Stimulated activated CD8-positive, alpha-beta memory T cell treated with anti-CD3 and anti-CD28 coated beads, Interleukin-12 subunit alpha, Interleukin-12 subunit beta, amount 100 ng/mL, for 1 hour (primary cell): ENCODE measurements around the gene SULF2.

ENCODE experiments used
- DNase-seq: peaks from one replicate; pipeline ENCODE4 v3.0.0-alpha.2; 2020; ENCODE audit warnings: low read depth

Gene SULF2

GRCh38 chr20:47711046-47711752 lies 74.1 kb downstream of the SULF2 start:
- no peak for DNase-seq

- DNase-seq = no peak
Measured at GRCh38 chr20:47710665-47711045, 74.6 kb downstream of the SULF2 start.

DNA sequence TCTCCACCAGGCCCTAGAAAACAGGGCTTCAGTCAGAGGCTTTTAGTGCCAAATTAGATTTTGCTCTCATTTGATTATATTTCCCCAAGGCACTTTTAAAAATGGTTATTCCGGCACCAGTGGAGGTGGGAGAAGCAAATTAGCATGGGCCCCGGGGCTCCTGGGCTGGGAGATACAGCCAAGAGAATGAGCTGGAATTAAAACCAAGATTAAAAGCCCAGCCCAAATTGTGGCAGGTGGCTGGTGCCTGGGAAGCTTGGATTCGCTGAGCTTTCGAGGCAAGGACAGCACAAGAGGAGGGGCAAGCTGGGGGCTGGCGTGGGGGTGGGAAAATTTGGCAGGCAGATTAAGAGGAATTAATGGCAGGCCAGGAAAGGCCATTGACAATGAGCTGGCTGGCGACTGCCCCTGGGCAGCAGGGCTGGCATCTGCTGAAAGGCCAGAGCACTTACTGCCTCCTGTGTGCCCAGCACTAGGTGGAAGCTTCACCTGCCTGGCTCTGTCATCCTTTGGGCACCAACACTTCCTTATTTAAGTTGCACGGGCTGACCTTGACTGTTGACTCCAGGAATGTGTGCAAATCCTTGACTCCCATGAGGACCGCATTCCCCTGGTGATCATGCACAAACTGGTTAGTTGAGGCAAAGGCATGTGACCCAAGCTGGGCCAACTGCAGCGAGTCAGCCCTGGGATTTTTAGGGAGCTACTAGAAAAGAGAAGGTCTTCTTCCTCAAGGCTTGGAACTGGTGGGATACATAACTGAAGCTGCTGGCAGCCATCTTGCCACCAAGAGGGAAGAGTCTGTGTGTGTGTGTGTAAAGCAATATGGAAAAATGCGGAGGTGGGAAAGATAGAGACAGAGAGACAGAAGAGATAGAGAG lies 76.1 kb downstream of the SULF2 start:
- DNase-seq = no peak

DNA sequence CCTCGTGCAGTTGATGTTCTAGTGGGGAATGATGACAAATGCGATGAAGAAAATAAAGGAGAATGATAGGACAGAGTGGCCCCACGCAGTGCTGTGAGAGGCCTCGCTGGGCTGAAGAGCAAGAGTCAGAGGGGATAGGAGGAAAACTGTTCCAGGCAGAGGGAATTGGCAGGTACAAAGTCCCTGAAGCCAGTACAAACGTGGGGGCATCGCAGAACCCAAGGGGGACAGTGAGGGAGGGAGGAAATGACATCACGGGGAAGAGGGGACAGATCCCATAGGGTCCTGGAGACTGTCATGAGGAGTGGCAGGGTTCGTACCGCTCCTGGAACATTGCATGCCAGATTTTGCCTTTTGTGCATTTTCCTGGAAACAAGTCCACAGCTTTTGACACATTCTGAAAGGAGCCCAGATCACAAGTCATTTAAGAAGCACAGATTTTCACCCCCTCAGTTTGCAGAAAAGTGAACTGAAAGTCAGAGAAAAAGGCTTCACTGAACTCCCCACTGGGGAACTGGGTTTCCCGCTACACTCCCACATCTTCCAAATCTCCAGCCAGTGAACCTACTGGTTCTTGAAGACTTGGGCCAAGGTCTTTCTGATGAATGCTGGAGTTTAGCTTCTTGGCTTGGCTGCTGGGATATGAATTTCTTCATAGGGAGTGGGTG lies 77.0 kb downstream of the SULF2 start:
- no peak for DNase-seq

GRCh38 chr20:47706345-47706744 lies 78.9 kb downstream of the SULF2 start:
- DNase-seq = no peak

DNA sequence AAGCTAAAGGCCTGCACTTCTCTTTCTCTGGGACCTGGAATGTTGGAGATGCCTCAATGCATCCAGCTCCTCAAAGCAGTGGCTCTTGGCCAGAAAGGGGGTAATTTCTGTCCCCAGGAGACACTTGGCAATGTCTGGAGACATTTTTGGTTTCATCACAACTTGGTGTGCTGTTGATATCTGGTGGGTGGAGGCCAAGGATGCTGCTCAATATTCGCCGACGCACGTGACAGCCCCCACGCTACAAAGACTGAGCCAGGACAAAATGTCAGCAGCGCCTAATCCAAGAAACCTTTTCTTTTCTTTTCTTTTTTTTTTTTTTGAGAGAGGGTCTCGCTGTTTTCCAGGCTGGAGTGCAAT lies 79.8 kb downstream of the SULF2 start:
- no peak for DNase-seq

- no peak for DNase-seq
Measured at GRCh38 chr20:47704746-47705496, 80.4 kb downstream of the SULF2 start.

GRCh38 chr20:47703748-47704147 lies 81.5 kb downstream of the SULF2 start:
- DNase-seq = no peak

DNA sequence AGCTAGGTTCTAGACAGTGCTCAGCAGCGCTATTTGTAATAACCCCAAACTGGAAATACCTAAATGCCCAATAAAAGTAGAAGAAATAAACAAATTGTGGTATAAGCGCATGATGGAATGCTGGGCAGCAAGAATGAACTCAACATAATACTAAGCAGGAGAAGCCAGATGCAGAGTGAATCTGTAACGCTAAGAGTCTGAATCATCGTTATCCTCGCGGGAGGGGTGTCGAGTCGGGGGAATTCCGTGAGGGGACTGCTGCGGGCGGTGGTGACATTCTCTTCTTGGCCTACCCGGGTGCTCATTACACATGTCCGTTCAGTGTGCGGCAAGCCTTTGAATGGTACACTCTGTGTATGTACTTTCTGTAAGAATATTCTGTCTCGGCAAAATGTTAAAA lies 83.7 kb downstream of the SULF2 start:
- DNase-seq = no peak

DNA sequence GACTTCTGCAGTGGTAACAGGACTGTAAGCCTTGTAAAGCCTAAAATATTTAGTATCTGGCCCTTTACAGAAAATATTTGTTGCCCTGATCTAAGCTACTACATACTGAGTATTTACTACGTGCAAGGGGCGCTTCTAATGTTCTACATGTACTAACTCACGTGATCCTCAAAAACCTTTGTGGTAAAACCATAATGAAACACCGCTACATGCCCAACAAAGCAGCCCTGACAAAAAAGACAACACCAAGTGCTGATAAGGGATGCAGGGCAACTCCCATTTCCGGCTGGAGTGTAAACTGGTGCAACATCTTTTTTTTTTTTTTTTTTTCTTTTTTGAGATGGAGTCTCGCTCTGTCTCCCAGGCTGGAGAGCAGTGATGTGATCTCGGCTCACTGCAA lies 85.0 kb downstream of the SULF2 start:
- DNase-seq = no peak

GRCh38 chr20:47699818-47700217 lies 85.5 kb downstream of the SULF2 start:
- no peak for DNase-seq

GRCh38 chr20:47698142-47698541 lies 87.1 kb downstream of the SULF2 start:
- no peak for DNase-seq

DNA sequence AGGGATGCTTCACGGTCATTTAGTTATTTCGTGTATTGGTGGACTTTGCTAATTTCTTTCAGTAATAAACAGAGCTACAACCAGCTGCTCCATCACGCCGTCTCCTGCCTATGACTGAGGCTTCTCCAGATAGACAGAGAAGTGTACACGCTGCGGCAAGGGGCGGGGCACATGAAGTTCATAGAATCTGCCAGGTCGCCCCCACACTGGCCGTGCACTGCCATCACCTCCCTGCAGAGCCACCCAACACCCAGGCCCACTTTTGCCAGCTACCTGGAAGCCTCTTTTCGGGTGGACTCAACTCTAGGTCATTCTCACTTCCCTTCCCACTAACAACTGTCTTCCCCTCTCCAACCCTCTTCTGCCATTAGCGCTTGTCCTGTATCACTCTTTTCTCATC lies 88.4 kb downstream of the SULF2 start:
- no peak for DNase-seq

- DNase-seq = no peak
Measured at GRCh38 chr20:47694021-47694818, 91.1 kb downstream of the SULF2 start.

- no peak for DNase-seq
Measured at GRCh38 chr20:47691625-47692024, 93.7 kb downstream of the SULF2 start.

DNA sequence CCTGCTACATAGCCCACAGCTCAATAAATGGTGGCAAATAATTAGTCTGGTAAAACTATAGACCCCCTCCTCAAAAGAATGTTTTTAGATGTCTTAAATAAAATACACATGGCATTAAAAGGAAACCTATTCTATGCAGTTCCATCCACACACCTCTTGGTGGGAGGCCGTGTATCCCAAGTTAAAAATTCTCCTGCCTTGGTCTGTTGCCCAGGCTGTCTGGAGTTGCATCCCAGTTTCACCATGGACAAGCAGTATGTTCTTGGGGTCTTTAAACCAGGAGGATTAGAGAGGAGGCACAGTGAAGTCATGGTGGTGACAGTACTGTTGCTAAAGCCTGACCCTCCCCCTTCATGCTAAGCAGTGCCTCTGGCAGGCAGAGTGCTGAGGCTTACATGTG lies 95.5 kb downstream of the SULF2 start:
- DNase-seq = no peak

DNA sequence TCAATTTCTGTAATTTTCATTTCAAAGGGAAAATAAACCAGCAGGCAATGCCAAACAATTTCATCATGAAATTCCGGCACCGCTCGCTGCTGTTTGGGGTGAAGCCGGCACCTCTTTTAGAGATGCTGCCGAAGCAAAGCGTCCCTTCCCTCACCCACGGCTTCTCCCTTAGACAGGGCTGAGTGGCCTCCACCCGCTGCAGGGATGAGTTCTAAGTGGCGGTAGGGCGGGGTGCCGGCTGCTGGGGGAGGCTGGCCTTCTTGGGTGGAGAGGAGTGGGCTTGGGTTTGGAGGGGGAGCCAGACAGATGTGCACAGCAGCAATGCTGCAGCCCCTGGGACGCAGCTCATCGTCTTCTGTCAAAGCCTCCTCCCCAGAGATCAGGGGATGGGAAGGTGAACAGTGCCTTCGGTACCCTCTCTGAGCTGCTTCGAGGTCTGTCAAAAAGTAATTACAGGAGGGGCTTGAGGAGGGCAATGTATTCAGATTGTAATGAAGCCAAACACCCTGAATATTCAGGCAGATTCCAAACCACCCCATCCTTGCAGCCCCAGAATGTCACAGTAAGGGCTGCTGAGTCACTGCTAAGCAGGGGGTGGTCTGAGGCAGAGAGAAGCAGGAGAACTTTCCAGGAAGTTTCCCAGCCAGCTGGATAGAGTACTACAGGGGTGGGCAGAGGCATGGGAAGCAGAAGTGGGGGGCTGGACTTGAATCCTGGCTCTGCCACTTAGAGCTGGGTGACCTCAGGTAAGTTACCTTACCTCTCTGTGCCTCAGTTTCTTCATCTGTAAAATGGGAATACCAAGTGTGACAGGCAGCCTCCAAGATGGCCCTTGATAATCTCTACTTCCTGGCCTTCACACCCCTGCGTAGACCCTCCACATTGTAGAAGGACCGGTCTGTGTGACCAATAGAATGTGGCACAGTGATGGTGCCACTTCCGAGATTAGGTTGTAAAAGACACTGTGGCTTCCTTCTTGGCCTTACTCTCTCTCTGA lies 96.6 kb downstream of the SULF2 start:
- no peak for DNase-seq

DNA sequence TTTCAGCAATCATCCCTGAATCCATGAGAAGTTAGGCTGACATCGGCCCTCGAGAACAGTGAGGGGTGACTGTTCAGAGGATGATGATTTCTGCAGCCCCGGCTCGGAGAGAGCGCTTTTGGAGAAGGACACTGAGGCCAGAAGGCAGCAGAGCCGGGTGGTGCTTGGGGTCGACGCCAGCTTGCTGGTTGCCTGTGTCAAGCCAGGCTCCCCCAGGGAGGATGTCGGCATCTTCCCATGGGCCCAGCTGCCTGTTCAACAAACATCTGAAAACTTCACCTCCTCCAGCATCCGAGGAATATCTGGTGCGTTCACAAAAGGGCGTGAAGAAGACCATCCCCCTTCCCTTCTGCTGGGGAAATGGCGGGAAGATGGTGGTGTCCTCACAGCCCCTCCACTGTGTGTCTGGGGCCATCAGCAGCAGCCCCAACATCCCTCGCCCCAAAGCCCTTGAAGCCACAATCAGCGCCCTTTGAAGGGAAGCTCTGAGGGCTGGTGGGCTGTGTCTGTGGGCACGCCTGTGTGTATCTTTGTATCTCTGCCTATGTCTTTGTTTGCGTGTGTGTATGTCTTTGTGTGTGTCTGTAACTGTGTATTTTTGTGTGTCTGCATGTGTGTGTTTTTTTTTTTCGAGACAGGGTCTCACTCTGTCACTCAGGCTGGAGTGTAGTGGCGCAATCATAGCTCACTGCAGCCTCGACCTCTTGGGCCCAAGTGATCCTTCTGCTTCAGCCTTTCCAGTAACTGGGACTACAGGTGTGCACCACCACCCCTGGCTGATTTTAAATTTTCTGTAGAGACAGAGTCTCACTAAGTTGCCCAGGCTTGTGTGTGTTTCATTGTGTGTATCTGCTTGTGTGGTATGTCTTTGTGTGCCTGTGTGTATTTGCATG lies 97.9 kb downstream of the SULF2 start:
- DNase-seq = no peak

DNA sequence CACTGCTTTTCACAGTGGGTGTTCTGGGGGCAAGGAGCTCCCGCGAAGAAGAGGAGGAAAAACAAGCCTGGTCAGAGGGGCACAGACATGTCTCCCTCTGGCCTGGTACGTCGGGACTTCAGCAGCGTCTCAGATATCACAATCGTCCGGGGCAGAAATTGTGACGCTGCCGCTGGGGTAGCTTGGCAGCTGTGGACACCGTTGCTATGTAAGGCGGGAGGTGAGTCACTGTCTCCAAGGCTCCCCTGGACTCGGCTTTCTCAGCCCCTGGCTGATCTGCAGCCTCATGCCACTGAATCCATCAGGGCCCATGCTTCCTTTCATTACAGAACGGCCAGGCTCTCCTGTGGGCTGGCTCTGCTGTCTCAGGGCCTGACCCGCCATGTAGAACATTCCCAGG lies 98.7 kb downstream of the SULF2 start:
- DNase-seq = no peak
